ENCODE results near the gene PIK3C2G.

The PIK3C2G gene

DNA sequence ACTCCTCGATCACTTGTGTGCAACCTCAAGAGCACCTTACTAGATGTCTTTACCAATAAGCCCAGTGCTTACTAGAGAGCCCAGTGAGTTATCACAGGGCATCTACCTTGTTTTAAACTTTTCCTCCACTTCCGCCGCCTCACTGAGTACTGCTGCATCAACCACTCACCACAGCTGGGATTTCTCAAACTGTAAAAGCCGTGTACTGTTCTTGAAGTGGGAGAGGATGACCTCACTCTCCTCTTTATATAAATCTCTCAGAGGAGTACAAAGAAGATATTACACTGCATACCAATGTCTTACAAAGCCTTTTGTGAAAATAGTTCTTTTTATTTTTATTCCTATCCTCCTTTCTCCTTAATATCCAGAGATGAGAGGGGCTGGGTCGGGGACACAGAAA, 382.4 kb downstream of the PIK3C2G start:
- no peaks in the 10 kb centered on the region for H3K36me3 ChIP-seq (ENCODE audit: insufficient read depth, low read length)
- no peak overlapping the region for H3K4me3 ChIP-seq (ENCODE audit: low read length)
- H3K27ac ChIP-seq (ENCODE audit: low read depth, low read length): no peak overlapping the region
- WGBS: 95% methylated on average over 4 of the region's 5 CpGs
- H3K9me3 ChIP-seq (ENCODE audit: insufficient read depth, low read depth, low read length): no peaks in the 10 kb centered on the region
- no peaks in the 10 kb centered on the region for H3K27me3 ChIP-seq (ENCODE audit: insufficient read depth, low read length)
- H3K9ac ChIP-seq (ENCODE audit: low read depth, low read length): no peak overlapping the region
- no peaks in the 10 kb centered on the region for H3K4me1 ChIP-seq (ENCODE audit: insufficient read depth, low read length)

DNA sequence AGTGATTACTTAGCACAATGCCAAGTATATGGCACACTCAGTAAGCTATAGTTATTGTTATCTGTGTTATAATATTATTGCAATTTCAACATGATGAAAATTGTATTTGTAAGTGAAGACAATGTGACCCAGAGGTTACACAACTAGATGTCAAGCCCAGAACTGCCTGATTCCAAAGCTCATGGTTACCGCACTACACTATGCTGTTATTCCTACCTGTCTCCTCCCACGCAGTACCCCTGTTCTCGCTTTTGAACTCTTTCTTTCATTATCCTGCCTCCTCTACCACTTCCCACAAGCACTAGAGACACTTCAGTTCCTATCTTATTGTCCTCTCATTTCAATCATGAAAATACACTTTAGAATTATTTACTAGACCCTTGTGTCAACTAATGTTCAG, 383.2 kb downstream of the PIK3C2G start:
- WGBS: 93% methylated on average over 3 of the region's 3 CpGs
- H3K36me3 ChIP-seq (ENCODE audit: insufficient read depth, low read length): no peaks in the 10 kb centered on the region
- no peaks in the 10 kb centered on the region for H3K4me1 ChIP-seq (ENCODE audit: insufficient read depth, low read length)

DNA sequence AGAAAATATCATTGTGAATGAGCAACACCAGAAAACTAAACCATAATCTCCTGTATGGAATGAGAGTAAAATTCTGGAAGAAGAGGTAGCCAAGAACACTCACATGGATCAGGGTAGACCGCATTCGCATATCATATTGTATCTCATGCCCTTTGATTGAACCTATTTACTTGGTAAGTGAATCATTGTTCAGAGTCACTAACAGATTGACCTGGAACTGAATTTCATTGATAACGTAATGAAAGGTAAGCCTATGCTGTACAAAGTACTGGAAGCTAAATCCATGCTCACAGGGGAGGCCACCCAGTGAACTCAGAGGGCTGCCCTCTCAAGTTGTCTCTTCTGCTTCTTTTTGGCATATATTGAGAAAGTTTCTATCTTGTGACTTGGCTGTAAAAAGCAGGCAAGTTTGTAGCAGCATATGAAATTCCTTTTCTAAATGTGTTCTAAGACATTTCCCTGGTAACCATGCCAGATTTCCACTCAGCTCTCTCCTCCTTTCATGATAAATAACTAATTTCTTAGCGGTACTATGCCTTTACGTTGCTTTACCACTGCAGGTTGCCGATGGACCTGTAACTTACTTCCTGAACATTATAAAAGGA, 385.1 kb downstream of the PIK3C2G start:
- Histone ChIP-seq H3K4me1 (ENCODE audit: insufficient read depth, low read length) (no peaks in the 10 kb centered on the region), H3K27me3 (ENCODE audit: insufficient read depth, low read length) (no peaks in the 10 kb centered on the region), H3K9ac (ENCODE audit: low read depth, low read length) (no peak overlapping the region), H3K36me3 (ENCODE audit: insufficient read depth, low read length) (no peaks in the 10 kb centered on the region), H3K4me3 (ENCODE audit: low read length) (no peak overlapping the region), H3K9me3 (ENCODE audit: insufficient read depth, low read depth, low read length) (no peaks in the 10 kb centered on the region), H3K27ac (ENCODE audit: low read depth, low read length) (no peak overlapping the region)
- 91% methylated on average over 6 of the region's 6 CpGs for WGBS

More for the DNA sequence above, 383.2 kb downstream of the PIK3C2G start:
- Histone ChIP-seq H3K27me3 (ENCODE audit: insufficient read depth, low read length) (no peaks in the 10 kb centered on the region), H3K4me3 (ENCODE audit: low read length) (no peak overlapping the region), H3K9ac (ENCODE audit: low read depth, low read length) (no peak overlapping the region), H3K27ac (ENCODE audit: low read depth, low read length) (no peak overlapping the region), H3K9me3 (ENCODE audit: insufficient read depth, low read depth, low read length) (no peaks in the 10 kb centered on the region)

DNA sequence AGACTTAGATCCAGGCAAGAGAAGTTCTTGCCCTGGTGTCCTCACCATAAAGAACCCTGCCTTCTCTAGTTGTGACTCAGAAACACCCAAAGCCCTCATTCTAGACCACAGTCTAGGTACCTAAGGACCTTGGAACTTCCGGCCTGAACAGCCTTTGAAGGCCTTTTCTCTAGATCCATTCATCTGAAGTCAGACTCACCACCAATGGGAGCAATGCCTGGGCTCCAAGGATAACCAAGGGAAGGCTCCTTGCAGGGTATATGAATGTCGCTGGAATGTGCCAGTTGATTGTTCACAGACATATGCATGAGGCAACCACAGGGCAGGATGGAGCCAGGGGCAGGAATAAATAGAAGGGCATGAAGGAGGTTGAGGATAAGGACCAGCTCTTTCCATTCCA, 390.2 kb downstream of the PIK3C2G start:
- H3K27me3 ChIP-seq (ENCODE audit: insufficient read depth, low read length): no peaks in the 10 kb centered on the region
- H3K9me3 ChIP-seq (ENCODE audit: insufficient read depth, low read depth, low read length): no peaks in the 10 kb centered on the region
- H3K36me3 ChIP-seq (ENCODE audit: insufficient read depth, low read length): no peaks in the 10 kb centered on the region
- no peak overlapping the region for H3K9ac ChIP-seq (ENCODE audit: low read depth, low read length)
- WGBS: 92% methylated on average over 2 of the region's 2 CpGs
- H3K27ac ChIP-seq (ENCODE audit: low read depth, low read length): no peak overlapping the region
- H3K4me3 ChIP-seq (ENCODE audit: low read length): no peak overlapping the region
- H3K4me1 ChIP-seq (ENCODE audit: insufficient read depth, low read length): no peaks in the 10 kb centered on the region

DNA sequence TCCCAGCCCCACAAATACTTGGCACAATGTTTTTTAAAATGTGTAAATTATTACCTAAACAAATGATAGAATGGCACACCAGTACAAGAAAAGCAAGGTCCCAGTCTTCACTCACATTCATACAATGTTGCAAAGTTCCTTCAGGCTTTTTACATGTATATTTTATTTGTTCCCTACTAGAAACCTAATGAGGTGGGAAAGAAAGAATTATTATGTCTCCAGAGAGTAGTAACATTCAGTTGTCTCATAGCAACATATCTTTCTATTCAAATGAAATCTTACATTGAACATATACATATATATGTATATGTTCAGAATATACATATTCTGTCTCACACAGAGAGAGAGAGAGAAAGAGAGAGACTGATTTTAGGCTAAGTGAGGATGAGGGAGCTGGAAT, 391.3 kb downstream of the PIK3C2G start:
- Histone ChIP-seq H3K9me3 (ENCODE audit: insufficient read depth, low read depth, low read length) (no peaks in the 10 kb centered on the region), H3K9ac (ENCODE audit: low read depth, low read length) (no peak overlapping the region), H3K4me3 (ENCODE audit: low read length) (no peak overlapping the region), H3K27me3 (ENCODE audit: insufficient read depth, low read length) (no peaks in the 10 kb centered on the region), H3K4me1 (ENCODE audit: insufficient read depth, low read length) (no peaks in the 10 kb centered on the region), H3K27ac (ENCODE audit: low read depth, low read length) (no peak overlapping the region), H3K36me3 (ENCODE audit: insufficient read depth, low read length) (no peaks in the 10 kb centered on the region)

DNA sequence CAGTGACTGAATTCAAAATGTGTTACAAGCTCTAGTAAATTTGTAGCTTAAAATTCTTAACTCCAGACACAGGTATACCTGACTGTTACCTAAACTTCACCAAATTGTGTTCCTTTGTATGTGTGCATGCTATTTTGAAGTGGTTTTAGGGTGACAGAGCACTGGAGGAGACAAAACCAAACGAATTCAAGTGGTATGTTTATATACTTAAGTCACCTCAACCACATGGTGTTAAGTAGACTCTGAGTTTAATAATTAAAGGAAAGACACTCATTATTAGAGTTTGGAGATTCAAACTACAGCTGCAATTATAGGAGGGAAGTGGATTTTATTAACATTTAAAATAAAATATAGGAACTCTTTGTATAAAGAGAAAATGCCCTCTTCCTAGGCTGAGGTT, 392.1 kb downstream of the PIK3C2G start:
- Histone ChIP-seq H3K9ac (ENCODE audit: low read depth, low read length) (no peak overlapping the region), H3K36me3 (ENCODE audit: insufficient read depth, low read length) (no peaks in the 10 kb centered on the region), H3K27me3 (ENCODE audit: insufficient read depth, low read length) (no peaks in the 10 kb centered on the region), H3K27ac (ENCODE audit: low read depth, low read length) (no peak overlapping the region), H3K4me1 (ENCODE audit: insufficient read depth, low read length) (no peaks in the 10 kb centered on the region), H3K9me3 (ENCODE audit: insufficient read depth, low read depth, low read length) (no peaks in the 10 kb centered on the region), H3K4me3 (ENCODE audit: low read length) (no peak overlapping the region)
- WGBS: 100% methylated on average over 1 of the region's 1 CpG

DNA sequence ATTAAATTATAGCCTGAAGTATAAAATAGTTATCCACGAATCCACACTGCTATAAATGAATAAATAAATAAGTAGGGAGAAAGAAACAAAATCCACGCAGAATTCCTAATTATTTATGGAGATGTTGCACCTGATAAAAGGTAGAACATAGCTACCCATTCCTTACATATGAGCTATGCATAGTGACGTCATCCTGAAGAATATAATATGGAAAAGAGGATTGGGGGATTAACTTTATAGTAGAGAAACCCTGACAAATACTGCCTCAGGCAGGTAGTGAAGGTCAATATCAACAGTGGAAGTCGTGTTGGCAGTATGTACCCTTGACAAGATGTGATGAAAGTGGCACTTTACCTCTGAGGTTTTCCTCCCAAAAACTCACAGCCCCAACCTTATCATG, 394.0 kb downstream of the PIK3C2G start:
- Histone ChIP-seq H3K36me3 (ENCODE audit: insufficient read depth, low read length) (no peaks in the 10 kb centered on the region), H3K27ac (ENCODE audit: low read depth, low read length) (no peak overlapping the region), H3K4me1 (ENCODE audit: insufficient read depth, low read length) (peaks cover 4% of the 10 kb centered on the region; the same call in 1 of the 2 replicates), H3K9ac (ENCODE audit: low read depth, low read length) (no peak overlapping the region), H3K9me3 (ENCODE audit: insufficient read depth, low read depth, low read length) (no peaks in the 10 kb centered on the region), H3K27me3 (ENCODE audit: insufficient read depth, low read length) (no peaks in the 10 kb centered on the region), H3K4me3 (ENCODE audit: low read length) (no peak overlapping the region)
- 88% methylated on average over 2 of the region's 4 CpGs for WGBS

DNA sequence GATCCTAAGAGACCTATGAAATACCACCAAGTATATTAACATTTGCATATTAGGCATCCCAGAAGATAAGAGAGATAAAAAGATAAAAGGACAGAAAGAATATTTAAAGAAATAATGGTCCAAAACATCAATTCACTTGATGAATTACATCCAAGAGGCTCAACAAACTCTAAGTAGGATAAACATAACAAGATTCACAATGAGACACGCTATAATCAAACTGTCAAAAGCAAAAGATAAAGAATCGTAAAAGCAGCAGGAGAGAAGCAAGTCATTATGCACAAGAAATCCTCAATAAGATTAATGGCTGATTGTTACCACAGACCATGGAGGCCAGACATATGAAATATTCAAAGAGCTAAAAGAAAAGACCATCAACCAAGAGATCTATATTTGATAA, 396.9 kb downstream of the PIK3C2G start:
- no peaks in the 10 kb centered on the region for H3K27me3 ChIP-seq (ENCODE audit: insufficient read depth, low read length)
- H3K36me3 ChIP-seq (ENCODE audit: insufficient read depth, low read length): no peaks in the 10 kb centered on the region

DNA sequence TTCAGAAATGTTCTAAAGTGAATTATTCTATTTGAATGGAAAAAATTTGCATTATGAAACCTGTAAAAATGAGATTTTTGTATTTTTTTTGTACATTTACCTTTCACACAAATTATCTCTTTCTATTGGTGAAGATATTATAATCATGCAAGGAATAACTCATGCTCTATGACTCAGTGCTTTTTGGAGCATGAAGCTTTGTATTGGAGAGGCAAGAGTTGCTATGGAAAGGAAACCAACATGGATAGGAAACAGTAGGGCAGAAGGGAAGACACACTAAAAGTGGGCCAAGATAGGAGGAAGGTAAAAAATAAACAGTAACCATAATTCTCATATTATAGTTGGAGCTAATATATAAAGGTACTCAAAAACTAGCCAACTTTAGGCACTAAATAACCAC, 397.5 kb downstream of the PIK3C2G start:
- Histone ChIP-seq H3K4me1 (ENCODE audit: insufficient read depth, low read length) (peaks cover 4% of the 10 kb centered on the region; the same call in 1 of the 2 replicates), H3K36me3 (ENCODE audit: insufficient read depth, low read length) (no peaks in the 10 kb centered on the region), H3K27ac (ENCODE audit: low read depth, low read length) (no peak overlapping the region), H3K27me3 (ENCODE audit: insufficient read depth, low read length) (no peaks in the 10 kb centered on the region), H3K9me3 (ENCODE audit: insufficient read depth, low read depth, low read length) (no peaks in the 10 kb centered on the region), H3K4me3 (ENCODE audit: low read length) (no peak overlapping the region), H3K9ac (ENCODE audit: low read depth, low read length) (no peak overlapping the region)

More for the DNA sequence above, 396.9 kb downstream of the PIK3C2G start:
- no peak overlapping the region for H3K9ac ChIP-seq (ENCODE audit: low read depth, low read length)
- 84% methylated on average over 2 of the region's 2 CpGs for WGBS
- peaks cover 4% of the 10 kb centered on the region; the same call in 1 of the 2 replicates for H3K4me1 ChIP-seq (ENCODE audit: insufficient read depth, low read length)
- H3K27ac ChIP-seq (ENCODE audit: low read depth, low read length): no peak overlapping the region
- no peak overlapping the region for H3K4me3 ChIP-seq (ENCODE audit: low read length)
- H3K9me3 ChIP-seq (ENCODE audit: insufficient read depth, low read depth, low read length): no peaks in the 10 kb centered on the region

DNA sequence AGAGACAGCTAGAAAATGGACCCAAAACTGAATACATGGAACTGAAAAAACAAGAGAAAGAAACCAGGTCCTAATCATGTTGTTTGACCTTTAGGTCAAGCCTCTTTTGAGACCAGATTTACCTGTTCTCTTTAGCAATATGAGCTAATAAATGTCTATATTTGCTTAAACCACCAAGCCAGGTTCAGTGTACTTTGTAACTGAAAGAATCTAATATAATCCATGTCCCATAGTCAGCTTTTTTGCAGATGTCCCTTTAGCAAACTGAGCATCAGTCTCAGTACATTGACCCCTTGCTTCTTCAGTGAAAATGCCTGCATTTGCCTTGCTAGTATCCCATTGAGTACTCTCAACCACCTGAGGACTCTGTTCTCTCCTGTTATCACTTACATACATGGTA, 414.8 kb downstream of the PIK3C2G start:
- Histone ChIP-seq H3K27ac (ENCODE audit: low read depth, low read length) (no peak overlapping the region), H3K9ac (ENCODE audit: low read depth, low read length) (no peak overlapping the region), H3K9me3 (ENCODE audit: insufficient read depth, low read depth, low read length) (no peaks in the 10 kb centered on the region), H3K4me1 (ENCODE audit: insufficient read depth, low read length) (peaks cover 2% of the 10 kb centered on the region; the same call in 1 of the 2 replicates), H3K4me3 (ENCODE audit: low read length) (no peak overlapping the region), H3K36me3 (ENCODE audit: insufficient read depth, low read length) (no peaks in the 10 kb centered on the region), H3K27me3 (ENCODE audit: insufficient read depth, low read length) (no peaks in the 10 kb centered on the region)

DNA sequence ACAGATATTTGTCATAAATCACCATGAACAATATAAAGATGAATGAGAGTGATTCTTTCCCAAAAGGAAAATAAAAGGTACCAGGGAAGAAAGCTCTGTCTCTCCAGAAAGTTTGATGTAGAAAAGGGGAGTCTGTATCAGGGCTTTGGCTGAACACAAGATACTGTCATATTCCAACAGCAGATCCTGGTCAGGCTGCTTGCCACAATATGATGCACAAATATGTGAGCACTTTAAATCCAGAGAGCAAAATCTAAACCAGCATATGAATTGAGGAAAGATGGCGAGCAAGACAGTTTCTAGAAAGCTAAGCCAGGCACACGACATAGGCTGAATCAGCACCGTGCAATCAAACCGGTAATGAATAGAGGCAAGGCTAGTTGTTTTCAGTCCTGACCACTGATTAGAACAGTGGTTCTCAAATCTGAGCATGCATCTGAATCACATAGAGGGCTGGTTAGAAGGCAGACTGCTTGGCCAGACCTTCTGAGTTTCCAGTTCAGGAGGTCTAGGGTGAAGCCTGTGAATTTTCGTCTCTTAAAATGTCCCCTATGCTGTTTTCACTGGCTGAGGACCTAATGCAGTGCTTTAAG, 415.8 kb downstream of the PIK3C2G start:
- 90% methylated on average over 5 of the region's 5 CpGs for WGBS
- Histone ChIP-seq H3K4me3 (ENCODE audit: low read length) (no peak overlapping the region), H3K4me1 (ENCODE audit: insufficient read depth, low read length) (peaks cover 11% of the 10 kb centered on the region), H3K9ac (ENCODE audit: low read depth, low read length) (no peak overlapping the region), H3K27ac (ENCODE audit: low read depth, low read length) (no peak overlapping the region), H3K9me3 (ENCODE audit: insufficient read depth, low read depth, low read length) (no peaks in the 10 kb centered on the region), H3K27me3 (ENCODE audit: insufficient read depth, low read length) (no peaks in the 10 kb centered on the region), H3K36me3 (ENCODE audit: insufficient read depth, low read length) (no peaks in the 10 kb centered on the region)

DNA sequence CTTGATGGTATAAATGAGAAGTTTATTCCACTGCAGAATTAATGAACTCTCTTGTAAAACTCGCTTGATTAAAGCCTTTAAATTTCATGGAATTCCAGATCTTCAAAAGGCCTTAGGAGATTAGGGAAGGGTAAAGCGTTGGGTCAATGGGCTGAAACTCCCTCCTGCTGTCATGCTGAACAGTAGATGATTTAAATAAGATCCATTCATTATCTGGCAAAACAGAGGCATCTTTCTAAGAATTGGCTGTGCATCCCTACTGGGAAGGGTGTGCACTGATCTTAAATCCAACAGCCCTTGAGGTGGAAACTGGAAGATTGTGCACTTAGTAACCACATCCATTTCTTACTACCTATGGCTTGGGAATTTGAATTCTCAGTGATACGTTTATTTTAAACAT, 420.5 kb downstream of the PIK3C2G start:
- WGBS: 6% methylated on average over 2 of the region's 3 CpGs
- no peak overlapping the region for H3K4me3 ChIP-seq (ENCODE audit: low read length)
- H3K4me1 ChIP-seq (ENCODE audit: insufficient read depth, low read length): peaks cover 30% of the 10 kb centered on the region
- H3K27ac ChIP-seq (ENCODE audit: low read depth, low read length): no peak overlapping the region
- no peaks in the 10 kb centered on the region for H3K27me3 ChIP-seq (ENCODE audit: insufficient read depth, low read length)
- no peaks in the 10 kb centered on the region for H3K9me3 ChIP-seq (ENCODE audit: insufficient read depth, low read depth, low read length)
- H3K9ac ChIP-seq (ENCODE audit: low read depth, low read length): no peak overlapping the region
- H3K36me3 ChIP-seq (ENCODE audit: insufficient read depth, low read length): no peaks in the 10 kb centered on the region
